ENCODE measurements around the gene RALGPS1. TPM values are rescaled to one million over a fixed set of nuclear protein-coding genes. Genes with fewer than 3 reads are reported as not detected.
A peak's percentile ranks its signal among the peaks of the same experiment; 100 is the strongest.

RALGPS1 gene
- polyA plus RNA-seq, 1 of the 3 experiments (the other 2 are of a cell fraction), result 3.9 TPM

DNA sequence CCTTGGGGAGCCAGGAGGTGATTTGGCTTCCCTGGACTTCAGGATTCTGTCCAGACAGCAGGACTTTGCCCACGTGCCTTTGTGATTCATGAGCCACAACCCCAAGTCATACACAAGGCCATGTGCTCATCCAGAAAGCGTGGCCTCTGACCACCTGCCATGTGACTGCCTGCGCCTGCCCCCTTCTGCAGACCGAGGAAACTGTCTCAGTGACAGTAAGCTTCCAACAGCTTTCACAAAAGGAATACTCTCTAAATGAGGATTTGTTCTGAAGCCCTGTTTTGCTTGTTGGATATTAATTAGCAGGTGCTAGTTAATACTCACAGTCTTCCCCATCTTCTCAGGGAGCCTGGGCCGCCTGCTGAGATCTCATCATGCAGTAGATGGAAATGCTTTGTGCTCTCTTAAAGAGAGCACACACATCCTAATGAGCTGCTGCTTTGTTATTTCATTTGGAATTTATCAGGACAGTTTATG lies 244.8 kb downstream of the RALGPS1 start (continued):
- TF ChIP-seq USF2 (IDR thresholded peaks at IDR 0.05; ENCODE audit: borderline replicate concordance, low read depth, low read length) (no peak), NRF1 (IDR thresholded peaks at IDR 0.05; ENCODE audit: low read depth, low read length) (no peak), YY1 (IDR thresholded peaks at IDR 0.05; ENCODE audit: low read depth) (no peak), GATA2 (CRISPR knock-in tag; IDR thresholded peaks at IDR 0.05) (no peak), SIN3A (IDR thresholded peaks at IDR 0.05; ENCODE audit: borderline replicate concordance, low read depth, low read length) (peak; percentile 71; the same call in 1 of the 2 replicates), MXI1 (IDR thresholded peaks at IDR 0.05; ENCODE audit: low read depth, low read length) (peak; percentile 65)
- TF ChIP-seq, protein P1, sequence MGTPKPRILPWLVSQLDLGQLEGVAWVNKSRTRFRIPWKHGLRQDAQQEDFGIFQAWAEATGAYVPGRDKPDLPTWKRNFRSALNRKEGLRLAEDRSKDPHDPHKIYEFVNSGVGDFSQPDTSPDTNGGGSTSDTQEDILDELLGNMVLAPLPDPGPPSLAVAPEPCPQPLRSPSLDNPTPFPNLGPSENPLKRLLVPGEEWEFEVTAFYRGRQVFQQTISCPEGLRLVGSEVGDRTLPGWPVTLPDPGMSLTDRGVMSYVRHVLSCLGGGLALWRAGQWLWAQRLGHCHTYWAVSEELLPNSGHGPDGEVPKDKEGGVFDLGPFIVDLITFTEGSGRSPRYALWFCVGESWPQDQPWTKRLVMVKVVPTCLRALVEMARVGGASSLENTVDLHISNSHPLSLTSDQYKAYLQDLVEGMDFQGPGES (IDR thresholded peaks at IDR 0.05; ENCODE audit: low read depth, low read length), result no peak
- TF ChIP-seq, protein P2, sequence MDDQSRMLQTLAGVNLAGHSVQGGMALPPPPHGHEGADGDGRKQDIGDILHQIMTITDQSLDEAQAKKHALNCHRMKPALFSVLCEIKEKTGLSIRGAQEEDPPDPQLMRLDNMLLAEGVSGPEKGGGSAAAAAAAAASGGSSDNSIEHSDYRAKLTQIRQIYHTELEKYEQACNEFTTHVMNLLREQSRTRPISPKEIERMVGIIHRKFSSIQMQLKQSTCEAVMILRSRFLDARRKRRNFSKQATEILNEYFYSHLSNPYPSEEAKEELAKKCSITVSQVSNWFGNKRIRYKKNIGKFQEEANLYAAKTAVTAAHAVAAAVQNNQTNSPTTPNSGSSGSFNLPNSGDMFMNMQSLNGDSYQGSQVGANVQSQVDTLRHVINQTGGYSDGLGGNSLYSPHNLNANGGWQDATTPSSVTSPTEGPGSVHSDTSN (IDR thresholded peaks at IDR 0.05), result peak; percentile 50

- no peaks in the 10 kb centered on the region for H3K27me3 ChIP-seq (ENCODE audit: insufficient read depth)
- no peak for DNase-seq
- no peak overlapping the region for H3K4me3 ChIP-seq (ENCODE audit: low read depth in 2 of 2, low read length in 1 of 2)
- no peaks in the 10 kb centered on the region for H3K9me3 ChIP-seq
- ChIA-PET CTCF (interaction anchor here (1.0 to 2.3 kb wide), 4 partner anchors 17 to 220 kb away, joined by 3 to 12 read pairs (median 6); no protein-coding TSS in a partner anchor), POLR2A (no interaction called here)
- H4K20me1 ChIP-seq (ENCODE audit: insufficient read depth), result no peaks in the 10 kb centered on the region
- TF ChIP-seq JUND (IDR thresholded peaks at IDR 0.05) (no peak), EZH2phosphoT487 (IDR thresholded peaks at IDR 0.05; ENCODE audit: borderline replicate concordance, low read depth) (no peak), TEAD4 (IDR thresholded peaks at IDR 0.05; ENCODE audit: borderline replicate concordance, insufficient read depth) (no peak), NRF1 (IDR thresholded peaks at IDR 0.05; ENCODE audit: low read depth, low read length) (no peak), TCF12 (IDR thresholded peaks at IDR 0.05) (no peak), FOXM1 (IDR thresholded peaks at IDR 0.05; ENCODE audit: low read depth) (no peak), MXI1 (IDR thresholded peaks at IDR 0.05; ENCODE audit: low read depth, low read length) (no peak), ZBTB33 (IDR thresholded peaks at IDR 0.05; ENCODE audit: borderline replicate concordance, low read depth) (no peak), SMC3 (IDR thresholded peaks at IDR 0.05; ENCODE audit: low read depth, low read length) (no peak), RFX5 (IDR thresholded peaks at IDR 0.05; ENCODE audit: low read length) (no peak)
- no peak overlapping the region for H3K9ac ChIP-seq
- no peak overlapping the region for H3K4me2 ChIP-seq
- no peaks in the 10 kb centered on the region for H3K36me3 ChIP-seq (replicated peaks in 1 of 2; ENCODE audit: control insufficient read depth in 1 of 2, insufficient read depth in 2 of 2, low read length in 1 of 2)
- peaks cover 35 to 41% of the 10 kb centered on the region in 2 experiments; a peak in 3 of 4 replicates for H3K4me1 ChIP-seq (ENCODE audit: control insufficient read depth in 1 of 2, insufficient read depth in 2 of 2, low read depth in 1 of 2, low read length in 1 of 2)
- no peaks in the 10 kb centered on the region for H3K9me2 ChIP-seq
- peak overlapping the region; percentile 22 to 28; a peak in 2 of 4 replicates for H3K27ac ChIP-seq (ENCODE audit: low read depth in 2 of 2, low read length in 1 of 2)
- no peak overlapping the region for H2AFZ ChIP-seq (ENCODE audit: low read depth)
- peaks cover 12% of the 10 kb centered on the region for H3F3A ChIP-seq (replicated peaks; ENCODE audit: insufficient read depth)
- H3K79me2 ChIP-seq (ENCODE audit: insufficient read depth), result no peaks in the 10 kb centered on the region
- 85% methylated on average over 9 of the region's 10 CpGs for WGBS (ENCODE audit: low lambda C conversion rate)
Observed at GRCh38 chr9:127159949-127160610, 245.5 kb downstream of the RALGPS1 start.
